ENCODE results near the gene CLDN15.
"Not testable (repeated sequence)": the region's sequence is repeated elsewhere in the genome, so short reads cannot be mapped to it uniquely, and the experiment has no call there.

CLDN15 gene

GRCh38 chr7:101220295-101220694 is 17.3 kb downstream of the CLDN15 start:
- TF ChIP-seq POLR2A (IDR thresholded peaks at IDR 0.05; ENCODE audit: low read depth, low read length) = no peak
- FAIRE-seq = no peak

GRCh38 chr7:101218236-101219125 is 19.1 kb downstream of the CLDN15 start:
- DNase-seq (ENCODE audit: insufficient read length, low spot score) (no peak), FAIRE-seq (no peak)
- no peak for TF ChIP-seq POLR2A (IDR thresholded peaks at IDR 0.05; ENCODE audit: low read depth, low read length)

More at GRCh38 chr7:101220295-101220694, 17.3 kb downstream of the CLDN15 start:
- DNase-seq (ENCODE audit: insufficient read length, low spot score) = no peak

DNA sequence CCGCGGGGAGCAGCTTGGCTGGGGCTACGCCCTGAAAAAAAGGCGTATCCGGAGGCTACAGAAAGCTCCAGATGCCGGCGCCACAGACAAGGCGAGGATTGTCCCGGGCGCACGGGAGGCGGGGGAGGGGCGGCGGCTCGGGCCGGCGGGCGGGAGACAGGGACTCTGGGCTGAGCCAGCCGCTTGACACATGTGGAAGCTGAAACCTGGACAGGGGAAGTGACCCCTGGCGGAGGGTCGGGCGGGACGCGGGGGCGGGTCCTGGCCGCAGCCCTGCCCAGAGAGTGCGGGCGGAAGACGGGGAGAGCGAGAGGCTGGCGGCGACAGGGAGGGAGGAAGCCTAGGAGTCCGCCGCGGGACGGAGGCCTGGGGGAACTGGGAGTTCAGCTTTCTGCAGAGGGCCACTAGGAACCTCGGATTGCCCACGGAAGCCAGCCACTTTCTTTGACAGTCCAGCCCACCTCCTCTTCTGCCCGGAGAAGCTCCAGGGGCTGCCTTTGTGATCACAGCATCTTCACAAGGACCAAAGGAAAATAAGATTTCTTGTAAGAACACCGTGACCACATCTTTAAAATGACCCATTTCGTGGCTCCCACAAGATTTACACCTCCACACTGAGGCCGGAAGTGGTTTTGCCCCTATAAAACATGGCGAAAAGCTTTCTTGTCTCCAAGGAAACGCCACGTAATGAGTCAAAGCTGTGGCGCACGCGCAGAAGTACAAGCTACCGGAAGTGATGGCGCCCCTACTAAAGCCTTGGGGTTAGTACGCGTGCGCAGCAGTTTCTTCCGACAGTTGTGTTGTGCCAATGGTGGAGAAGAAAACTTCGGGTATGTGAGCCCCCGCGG is 20.0 kb downstream of the CLDN15 start, which contains the start of the genes PLOD3 and ZNHIT1:
Gene PLOD3 (minus strand): TSS at position 194 of the 848 bp plus-strand sequence. CDS start 307 bp downstream, outside the sequence.
Gene ZNHIT1 (plus strand): TSS at position 778 of the 848 bp plus-strand sequence. CDS start 31 bp downstream, at position 809.
- DNase-seq (ENCODE audit: insufficient read length, low spot score) = peak; percentile 97
- no peak; the same call in none of the 2 replicates for TF ChIP-seq POLR2A (IDR thresholded peaks at IDR 0.05; ENCODE audit: low read depth, low read length)
- FAIRE-seq = peak; percentile 70

DNA sequence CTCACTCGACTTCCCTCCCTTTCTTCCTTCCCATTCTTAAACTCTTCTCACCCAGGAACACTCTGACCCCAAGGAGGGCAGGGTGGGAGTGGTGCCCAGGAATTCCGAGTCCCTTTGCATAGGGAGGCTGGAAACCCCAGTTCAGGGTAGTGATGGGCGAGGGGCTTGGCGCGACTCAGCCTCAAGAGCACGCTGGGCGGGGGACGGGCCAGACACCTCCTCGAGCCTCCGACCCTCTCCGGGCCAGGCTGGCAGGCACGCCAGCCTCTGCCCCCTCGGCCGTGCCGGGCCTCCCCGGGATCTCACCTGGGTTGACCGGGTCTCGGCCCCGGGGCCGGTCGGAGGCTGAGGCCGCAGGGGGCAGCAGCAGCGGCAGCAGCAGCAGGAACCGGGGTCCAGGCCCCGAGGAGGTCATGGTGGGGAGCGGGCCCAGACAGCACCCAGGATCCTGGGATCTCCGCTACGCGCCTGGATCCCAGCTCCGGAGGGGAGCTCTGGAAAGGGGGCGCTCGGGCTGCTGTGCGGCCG is 20.7 kb downstream of the CLDN15 start:
- FAIRE-seq (no peak), DNase-seq (ENCODE audit: insufficient read length, low spot score) (no peak)
- TF ChIP-seq POLR2A (IDR thresholded peaks at IDR 0.05; ENCODE audit: low read depth, low read length) = no peak

- DNase-seq (ENCODE audit: insufficient read length, low spot score) = no peak
- FAIRE-seq = no peak
Observed at GRCh38 chr7:101216001-101216859, 21.4 kb downstream of the CLDN15 start.

DNA sequence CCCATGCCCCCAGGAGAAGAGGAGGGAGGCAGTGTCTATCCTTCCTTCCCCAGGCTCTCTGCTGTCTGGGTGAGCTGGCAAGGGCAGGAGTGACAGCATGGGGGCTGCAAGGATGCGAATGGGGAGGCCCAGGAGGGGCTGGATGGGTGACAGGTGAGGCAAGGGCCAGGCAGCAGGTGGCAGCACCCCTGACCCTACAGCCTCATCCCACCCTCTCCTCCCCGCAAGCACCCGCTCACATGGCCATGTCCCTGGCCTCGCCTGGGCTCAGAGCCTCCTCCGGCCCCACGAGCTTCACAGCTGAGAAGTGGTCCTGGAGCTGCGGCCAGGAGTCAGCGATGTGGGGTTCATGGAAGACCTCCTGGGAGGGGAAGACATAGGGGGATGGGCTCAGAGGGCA is 25.6 kb downstream of the CLDN15 start:
- TF ChIP-seq POLR2A (IDR thresholded peaks at IDR 0.05; ENCODE audit: low read depth, low read length) = no peak
- FAIRE-seq = no peak
- no peak for DNase-seq (ENCODE audit: insufficient read length, low spot score)

More at GRCh38 chr7:101216001-101216859, 21.4 kb downstream of the CLDN15 start:
- TF ChIP-seq POLR2A (IDR thresholded peaks at IDR 0.05; ENCODE audit: low read depth, low read length) = no peak

- DNase-seq (ENCODE audit: insufficient read length, low spot score) = no peak
- no peak for TF ChIP-seq POLR2A (IDR thresholded peaks at IDR 0.05; ENCODE audit: low read depth, low read length)
- FAIRE-seq = no peak
Observed at GRCh38 chr7:101211501-101211900, 26.1 kb downstream of the CLDN15 start.

DNA sequence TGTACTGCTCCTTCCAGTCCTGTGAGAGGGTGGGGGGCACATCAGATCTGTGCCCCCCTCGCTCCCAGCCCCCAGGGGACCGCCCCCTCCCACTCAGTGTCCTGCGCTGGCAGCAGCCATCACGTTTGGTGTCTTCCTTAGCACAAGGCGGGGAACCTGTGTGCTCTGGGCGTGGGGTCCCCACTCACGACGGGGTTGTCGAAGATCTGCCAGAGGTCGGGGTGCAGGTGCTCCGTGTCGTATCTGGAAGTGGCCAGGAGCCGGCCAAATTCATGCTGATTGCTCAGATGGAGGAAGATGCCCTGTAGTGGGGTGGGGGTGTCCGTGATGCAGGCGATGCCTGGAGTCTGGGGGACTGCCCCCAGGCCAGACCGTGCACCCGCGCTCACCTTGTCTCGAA is 27.5 kb downstream of the CLDN15 start:
- FAIRE-seq (no peak), DNase-seq (ENCODE audit: insufficient read length, low spot score) (no peak)
- TF ChIP-seq POLR2A (IDR thresholded peaks at IDR 0.05; ENCODE audit: low read depth, low read length) = no peak

- no peak for DNase-seq (ENCODE audit: insufficient read length, low spot score)
- no peak for FAIRE-seq
- no peak for TF ChIP-seq POLR2A (IDR thresholded peaks at IDR 0.05; ENCODE audit: low read depth, low read length)
Observed at GRCh38 chr7:101208794-101209193, 28.8 kb downstream of the CLDN15 start.

DNA sequence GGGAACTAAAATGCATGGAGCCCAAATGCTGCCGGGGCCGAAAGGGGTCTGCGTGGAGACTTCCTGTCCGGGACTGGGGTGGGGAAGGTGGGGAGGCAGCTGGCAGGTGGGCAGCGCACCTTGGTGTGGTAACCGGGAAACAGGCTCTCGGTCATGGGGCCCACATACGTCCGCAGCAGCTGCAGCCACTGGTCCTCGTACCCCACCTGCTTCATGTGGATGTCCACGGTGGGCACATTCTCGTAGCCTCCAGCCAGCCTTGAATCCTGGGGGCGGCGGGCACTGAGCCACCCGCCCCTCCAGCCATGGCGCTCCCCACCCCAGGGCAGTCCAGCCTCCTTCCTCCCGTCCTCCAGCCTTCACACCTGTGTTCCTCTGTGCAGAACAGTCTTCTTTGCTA is 30.1 kb downstream of the CLDN15 start:
- no peak for DNase-seq (ENCODE audit: insufficient read length, low spot score)
- no peak for TF ChIP-seq POLR2A (IDR thresholded peaks at IDR 0.05; ENCODE audit: low read depth, low read length)
- no peak for FAIRE-seq

GRCh38 chr7:101206665-101207042 is 30.9 kb downstream of the CLDN15 start:
- DNase-seq (ENCODE audit: insufficient read length, low spot score) (no peak), FAIRE-seq (no peak)
- no peak for TF ChIP-seq POLR2A (IDR thresholded peaks at IDR 0.05; ENCODE audit: low read depth, low read length)

GRCh38 chr7:101205901-101206664 is 31.5 kb downstream of the CLDN15 start:
- FAIRE-seq (no peak), DNase-seq (ENCODE audit: insufficient read length, low spot score) (no peak)
- TF ChIP-seq POLR2A (IDR thresholded peaks at IDR 0.05; ENCODE audit: low read depth, low read length) = no peak

DNA sequence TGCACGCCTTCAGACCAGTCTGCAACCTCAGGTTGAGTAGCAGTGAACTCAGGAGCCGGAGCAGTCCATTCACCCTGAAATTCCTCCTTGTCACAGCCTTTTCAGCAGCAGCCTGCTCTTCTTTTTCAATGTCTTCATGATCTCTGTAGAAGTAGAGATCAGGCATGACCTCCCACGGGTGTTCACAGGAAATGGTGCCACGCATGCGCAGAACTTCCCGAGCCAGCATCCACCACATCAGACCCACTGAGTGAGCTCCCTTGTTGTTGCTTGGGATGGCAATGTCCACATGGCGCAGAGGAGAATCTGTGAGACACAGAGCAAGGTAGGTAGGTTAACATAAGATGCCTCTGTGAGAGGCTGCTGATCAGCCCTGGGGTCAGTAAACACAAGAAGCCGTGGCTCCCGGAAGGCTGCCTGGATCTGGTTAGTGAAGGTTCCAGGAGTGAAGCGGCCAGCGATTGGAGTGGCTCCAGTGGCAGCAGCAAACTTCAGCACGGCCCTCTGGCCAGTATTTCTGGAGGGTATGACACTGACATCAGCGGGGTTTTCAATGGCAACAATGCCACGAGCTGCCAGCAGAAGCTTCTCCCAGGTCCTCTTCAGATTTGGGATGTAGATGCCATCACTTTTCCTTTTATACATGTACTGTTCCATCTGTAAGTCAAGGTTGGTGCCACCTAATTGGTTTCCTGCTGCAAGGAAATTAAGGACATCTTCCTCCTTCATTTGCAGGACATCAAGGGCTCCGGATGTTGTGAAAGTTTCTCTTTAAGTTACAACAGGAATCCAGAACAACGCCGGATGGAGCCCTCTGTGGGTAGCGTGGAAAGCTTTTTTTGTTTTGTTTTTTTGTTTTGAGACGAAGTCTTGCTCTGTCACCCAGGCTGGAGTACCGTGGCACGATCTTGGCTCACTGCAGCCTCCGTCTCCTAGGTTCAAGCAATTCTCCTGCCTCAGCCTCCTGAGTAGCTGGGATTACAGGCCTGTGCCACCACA is 33.6 kb downstream of the CLDN15 start:
- not testable (repeated sequence) for FAIRE-seq; DNase-seq (ENCODE audit: insufficient read length, low spot score)

All from H54 (cell line).